Hematopoietic multipotent progenitor cell treated with erythropoietin and hydrocortisone succinate and interleukin-3 and kit ligand, for 15 days (in vitro differentiated cells): ENCODE data around the gene RHOC.

Experiments
- DNase-seq: peaks from one replicate; pipeline ENCODE4 v3.0.0-alpha.2; 2015; ENCODE audit warnings: low spot score

Gene RHOC

GRCh38 chr1:112717263-112717873 lies 10.4 kb upstream of the RHOC start:
- DNase-seq, result no peak

DNA sequence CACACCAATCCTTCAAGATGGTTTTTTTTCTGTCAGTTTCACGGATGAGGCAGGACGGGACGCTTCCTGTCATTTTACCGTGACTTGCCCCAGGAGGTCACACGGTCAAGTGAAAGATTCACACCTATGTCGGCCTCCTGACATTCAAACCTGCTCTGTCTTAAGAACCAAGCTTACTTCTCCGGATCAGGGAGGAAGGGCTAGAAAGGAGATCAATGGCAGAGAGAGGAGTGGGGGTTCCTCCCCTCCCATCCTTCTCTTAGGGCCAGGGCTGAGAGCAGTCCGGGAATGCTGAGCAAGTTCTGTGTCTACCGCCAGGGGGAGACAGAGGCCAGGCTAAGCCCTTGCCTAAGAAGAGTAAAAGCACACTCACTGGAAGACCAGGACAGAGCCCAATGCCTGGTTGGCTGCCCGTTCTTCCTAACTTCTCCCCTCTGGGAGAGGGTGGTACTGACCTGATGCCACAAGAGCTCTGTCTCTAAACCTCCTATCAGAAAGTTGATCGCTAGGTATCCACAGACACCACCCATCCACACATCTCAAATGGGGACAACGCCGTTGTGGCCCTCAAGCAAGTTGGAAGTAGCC lies 9.3 kb upstream of the RHOC start:
- DNase-seq, result peak; percentile 88

DNA sequence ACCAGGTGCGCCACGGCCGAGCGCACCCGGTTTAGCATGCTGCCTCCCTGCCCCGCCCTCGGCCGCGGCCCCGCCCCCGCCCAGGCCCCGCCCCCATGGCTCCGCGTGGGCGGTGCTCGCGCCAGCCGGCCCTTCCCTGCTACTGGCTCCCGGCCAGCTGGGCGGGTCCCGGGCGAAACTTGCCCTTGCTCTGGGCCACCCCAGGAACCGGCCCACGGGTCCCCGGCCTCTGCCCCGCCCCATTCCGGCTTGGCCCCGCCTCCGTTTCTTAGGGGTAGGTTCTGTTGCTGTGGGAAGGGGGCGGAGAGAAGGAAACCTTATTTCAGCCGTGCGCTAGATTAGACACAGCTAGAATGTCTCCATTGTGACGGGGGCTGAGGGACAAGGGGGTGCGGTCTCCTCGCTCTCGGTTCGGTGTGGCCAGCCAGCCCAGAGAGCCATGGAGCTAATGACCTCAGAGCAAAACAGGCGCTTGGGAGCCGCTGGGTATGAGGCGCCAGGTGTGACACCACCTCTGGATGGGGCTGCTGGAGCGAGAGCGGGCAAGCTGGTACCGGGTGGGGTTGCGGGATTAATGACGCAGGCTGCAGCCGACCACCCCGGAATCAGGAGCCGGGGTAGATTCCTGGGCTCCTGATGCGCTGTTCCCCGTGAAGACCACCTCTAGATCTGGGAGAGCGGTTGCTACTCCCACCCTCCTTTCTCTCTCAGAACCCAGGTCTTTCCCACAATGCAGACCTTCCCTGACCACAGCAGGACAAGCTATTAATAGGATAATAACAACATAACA lies 8.5 kb upstream of the RHOC start, which contains the start of gene PPM1J:
TSS of gene PPM1J (minus strand) at position 69 of the 790 bp plus-strand sequence. CDS start at position 38, 31 bp downstream.
- DNase-seq, result peak; percentile 95

DNA sequence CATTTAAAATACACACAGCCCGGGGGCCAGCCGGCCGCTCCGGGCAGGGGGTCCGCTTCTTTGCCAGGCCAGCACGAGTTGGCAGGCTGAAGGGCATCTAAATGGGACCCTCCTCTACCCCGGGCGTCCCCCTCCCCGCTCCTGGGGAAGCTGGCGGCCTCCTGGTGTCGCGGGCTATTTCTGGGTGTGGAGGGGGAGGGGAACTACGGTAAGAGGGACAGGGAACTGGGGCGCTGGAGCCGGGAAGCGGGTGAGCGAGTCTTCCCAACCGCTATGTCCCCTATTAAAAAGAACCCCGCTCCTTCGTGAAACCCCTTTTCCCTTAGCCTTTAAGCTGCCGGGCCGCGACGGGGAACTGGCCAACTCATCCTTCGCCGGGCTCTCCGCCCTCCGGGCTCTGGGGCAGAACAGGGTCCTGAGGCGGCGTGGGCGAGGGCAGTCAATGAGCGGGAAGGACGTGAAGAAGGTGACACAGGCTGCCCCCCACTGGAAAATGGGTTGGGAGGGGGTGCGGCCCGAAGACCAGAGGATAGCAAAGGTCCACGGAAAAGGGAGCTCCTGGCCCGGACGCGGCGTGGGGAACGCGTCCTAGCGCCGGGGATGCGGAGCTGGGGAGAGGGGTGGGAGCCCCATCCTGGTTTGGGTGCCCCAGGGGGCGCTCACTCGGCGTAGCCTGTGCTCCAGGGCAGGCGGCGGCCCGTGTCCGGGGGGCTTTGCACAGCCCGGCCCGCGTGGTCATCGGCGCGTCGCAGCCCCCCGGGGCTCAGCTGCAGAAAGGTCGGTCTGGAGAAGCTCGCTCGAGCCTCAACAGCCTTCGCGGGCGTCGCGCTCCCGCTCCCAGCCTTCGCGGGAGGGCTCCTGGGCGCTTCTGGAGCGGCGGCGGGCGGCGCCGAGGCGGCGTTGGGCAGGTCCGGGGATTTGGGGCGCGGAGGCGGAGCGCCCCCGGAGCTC lies 7.7 kb upstream of the RHOC start:
- DNase-seq, result no peak

DNA sequence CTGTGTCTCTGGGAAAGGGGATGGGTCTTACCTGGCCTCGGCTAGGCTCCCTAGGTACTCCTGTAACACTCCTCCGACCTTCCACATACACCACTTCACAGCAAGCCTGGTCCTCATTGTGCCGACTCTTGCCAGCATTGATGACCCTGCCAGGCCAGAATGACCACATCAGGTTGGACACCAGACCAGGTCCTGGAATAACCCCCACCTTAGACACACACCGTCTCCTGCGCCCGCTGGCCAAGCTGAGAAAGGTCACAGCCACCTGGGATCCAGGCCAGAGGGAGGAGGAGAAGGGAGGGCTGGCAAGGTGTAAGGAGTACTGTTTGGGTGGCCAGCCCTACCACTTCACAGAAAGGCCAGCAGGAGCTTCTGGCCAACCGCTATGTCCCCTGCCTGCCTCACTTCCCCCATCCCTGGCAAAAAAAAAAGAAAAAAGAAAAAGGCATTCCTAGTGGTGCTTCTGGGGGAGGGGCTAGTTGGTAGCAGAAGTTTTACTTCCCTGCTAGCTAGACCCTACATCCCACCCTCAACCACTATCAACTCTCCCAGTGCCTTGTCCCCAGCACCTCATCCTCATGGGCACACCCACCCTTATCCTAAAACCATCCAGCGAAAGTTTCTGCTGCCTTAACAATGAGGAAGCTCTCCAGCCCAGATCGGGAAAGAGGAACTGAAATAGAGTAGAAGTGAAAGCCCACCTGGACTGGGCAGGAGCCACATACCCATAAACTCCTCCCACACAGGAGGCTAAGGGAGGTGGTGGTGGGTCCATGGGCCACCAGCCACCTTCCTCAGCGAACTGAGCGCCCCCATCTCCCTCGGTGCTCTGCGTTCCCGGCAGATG lies 6.8 kb upstream of the RHOC start:
- DNase-seq, result no peak

DNA sequence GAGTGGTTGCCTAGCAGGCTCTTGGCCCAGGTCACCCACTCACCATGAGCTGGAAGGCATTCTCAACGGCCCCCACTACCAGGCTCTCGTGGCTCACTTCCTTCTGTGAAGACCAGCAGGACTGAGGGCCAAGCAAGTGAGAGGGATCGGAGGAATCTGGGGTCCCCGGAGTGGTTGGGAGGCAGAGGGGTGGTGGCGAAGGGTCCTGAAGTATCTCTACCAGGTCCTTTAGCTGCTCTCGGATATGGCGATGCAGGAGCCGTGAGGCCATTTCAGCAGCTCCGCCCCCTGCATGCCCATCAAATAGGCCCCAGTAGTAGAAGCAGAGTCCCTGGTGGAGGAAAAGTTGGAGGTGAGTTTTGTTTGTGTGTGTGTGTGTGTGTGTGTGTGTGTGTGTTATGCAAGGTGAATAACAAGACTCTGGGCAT lies 5.8 kb upstream of the RHOC start:
- DNase-seq, result no peak

DNA sequence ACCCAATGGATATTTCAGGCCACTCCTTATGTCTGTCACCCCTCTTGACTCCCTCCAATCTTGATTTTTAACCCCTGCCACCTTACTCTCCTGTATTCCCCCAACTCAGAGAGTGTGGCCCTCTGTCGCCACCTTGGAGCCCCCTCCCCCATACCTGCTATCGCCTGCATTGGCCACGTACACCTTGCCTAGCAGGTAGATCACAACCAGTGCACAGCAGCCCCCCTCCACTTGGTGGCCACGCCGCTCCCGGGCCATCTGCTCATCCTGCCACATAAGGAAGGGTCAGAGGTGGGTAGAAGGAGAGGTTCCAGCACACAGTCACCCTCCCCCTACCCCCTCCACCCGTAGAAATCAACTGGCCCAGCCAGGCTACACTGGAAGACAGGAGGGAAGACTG lies 5.3 kb upstream of the RHOC start:
- DNase-seq, result no peak

DNA sequence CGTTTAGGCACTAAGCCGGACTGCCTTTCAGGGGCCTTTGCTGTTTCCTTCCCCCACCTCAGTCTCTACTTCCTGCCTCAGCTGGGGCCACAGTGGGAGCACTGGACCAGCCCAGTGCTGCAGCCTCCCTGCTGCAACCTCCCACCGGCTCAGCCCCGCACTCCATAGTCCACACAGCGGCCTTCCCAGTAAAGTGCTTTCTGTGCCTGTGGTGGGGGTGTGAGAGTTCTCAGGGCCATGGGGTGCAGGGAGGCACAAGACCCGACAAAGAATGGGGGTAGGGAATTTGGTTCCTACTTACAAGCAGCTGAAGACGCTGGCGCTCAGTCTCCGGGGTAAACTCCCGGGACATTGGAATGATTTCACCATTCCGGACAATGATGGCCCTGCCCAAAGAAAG lies 4.7 kb upstream of the RHOC start:
- no peak for DNase-seq

GRCh38 chr1:112711041-112711440 lies 4.1 kb upstream of the RHOC start:
- no peak for DNase-seq

GRCh38 chr1:112710586-112710985 lies 3.7 kb upstream of the RHOC start:
- DNase-seq, result no peak

- DNase-seq, result no peak
These were observed 3.2 kb upstream of the RHOC start for GRCh38 chr1:112710159-112710558.

- DNase-seq, result no peak
These were observed 1.6 kb upstream of the RHOC start for GRCh38 chr1:112708489-112708888.

DNA sequence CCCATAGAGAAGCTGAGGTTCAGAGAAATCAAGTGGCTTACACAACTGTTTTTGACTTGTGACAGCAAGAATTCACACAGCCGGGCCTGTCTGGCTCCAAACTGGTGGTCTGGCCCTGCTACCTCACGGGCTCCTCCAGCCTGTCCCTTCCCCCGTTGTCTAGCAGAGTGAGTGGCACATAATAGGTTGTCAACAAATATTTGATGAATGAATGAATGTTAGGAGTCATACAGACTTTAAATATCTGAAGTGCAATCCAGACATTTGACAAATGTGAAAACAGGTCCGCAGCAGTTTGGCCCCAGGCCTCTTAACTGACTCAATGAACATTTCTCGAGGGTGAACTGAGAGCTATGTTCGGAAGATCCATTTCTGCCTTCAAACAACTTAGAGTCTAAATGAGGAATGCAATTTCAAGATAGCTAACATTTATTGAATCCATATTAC lies 1.1 kb upstream of the RHOC start:
- no peak for DNase-seq

- peak; percentile 73 for DNase-seq
These were observed 484 bp upstream of the RHOC start for GRCh38 chr1:112707221-112708001.

- DNase-seq, result no peak
These were observed 1.8 kb downstream of the RHOC start for GRCh38 chr1:112704934-112705627.

GRCh38 chr1:112704391-112704933 lies 2.5 kb downstream of the RHOC start:
- DNase-seq, result no peak

DNA sequence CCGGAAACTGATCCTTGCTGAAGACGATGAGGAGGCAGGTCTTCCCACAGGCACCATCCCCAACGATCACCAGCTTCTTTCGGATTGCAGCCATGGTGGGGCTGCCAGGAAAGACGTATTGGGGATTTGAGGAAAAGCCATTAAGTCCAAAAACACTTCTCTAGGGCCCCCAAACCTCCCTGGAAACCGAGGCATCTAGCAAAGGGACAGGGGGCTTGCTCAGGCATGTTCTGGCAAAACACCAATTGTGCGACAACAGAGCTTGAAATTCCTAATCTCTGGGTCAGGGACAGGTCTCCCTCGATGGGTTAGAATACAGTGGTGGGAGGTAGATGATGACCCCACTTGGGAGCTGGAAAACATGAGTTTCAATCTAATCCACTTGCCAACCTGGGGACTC lies 3.2 kb downstream of the RHOC start:
- DNase-seq, result no peak

DNA sequence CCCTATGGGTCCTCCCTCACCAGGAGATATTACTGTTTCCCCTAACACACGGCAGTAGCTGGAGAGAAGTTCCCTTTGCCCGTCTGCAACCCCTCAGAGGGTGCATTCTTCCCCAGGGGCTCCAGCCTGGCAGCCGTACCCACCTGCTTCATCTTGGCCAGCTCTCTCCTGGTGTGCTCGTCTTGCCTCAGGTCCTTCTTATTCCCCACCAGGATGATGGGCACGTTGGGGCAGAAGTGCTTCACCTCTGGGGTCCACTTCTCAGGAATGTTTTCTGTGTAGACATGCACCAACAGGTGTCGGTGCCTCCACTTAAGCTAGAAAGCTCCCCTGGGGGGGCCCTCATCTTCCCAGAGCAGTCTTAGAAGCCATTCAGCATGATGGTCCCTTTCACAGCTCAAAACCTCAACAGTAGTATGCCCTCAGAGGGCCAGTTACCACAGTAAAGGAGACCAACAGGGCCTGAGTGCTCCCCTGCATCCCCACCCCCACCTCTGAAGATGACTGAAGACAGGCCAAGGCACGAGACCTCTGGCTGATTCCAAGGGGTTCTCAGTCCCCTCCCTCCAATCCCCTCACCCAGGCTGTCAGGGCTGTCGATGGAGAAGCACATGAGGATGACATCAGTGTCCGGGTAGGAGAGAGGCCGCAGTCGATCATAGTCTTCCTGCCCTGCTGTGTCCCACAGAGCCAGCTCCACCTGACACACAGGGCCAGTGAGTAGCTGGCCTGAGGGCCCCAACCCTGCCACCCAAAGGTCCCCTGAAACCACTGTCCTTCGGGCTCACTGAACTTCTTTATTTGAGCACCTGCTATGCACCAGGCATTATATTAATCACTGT lies 4.3 kb downstream of the RHOC start:
- DNase-seq, result no peak

DNA sequence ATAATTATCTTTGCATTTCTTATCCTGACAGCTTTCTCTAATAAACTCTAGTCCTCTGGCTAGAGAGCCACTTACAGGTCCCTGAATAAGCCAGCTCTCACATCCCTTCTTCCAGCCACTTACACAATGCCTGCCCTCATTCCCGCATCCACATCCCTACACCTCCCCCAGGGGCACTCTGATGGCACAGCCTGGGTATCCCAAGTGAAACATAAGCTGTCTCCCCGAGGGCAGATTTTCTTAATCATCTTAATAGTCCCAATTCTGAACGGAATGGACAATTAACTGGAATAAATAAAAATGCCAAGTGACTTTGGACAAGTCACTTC lies 4.9 kb downstream of the RHOC start:
- DNase-seq, result no peak
